Muscle layer of duodenum (tissue), 2 donors: ENCODE results near the gene FOXK2.

ENCODE experiments used
- H3K27ac ChIP-seq: one replicate; pipeline ENCODE4 v1.7.0; 2013; ENCODE audit warnings: mild to moderate bottlenecking, low read length
- H3K27me3 ChIP-seq: one replicate; pipeline ENCODE4 v1.7.0; 2013; ENCODE audit warnings: low read depth, mild to moderate bottlenecking, control low read depth, low read length
- H3K36me3 ChIP-seq, 2 donors: one replicate each; pipeline ENCODE4 v1.7.0; 2013; ENCODE audit warnings: low read length in 2 of 2, control low read depth in 1 of 2, mild to moderate bottlenecking in 1 of 2; ENCODE audit not compliant: insufficient read depth in 2 of 2, control insufficient read depth in 1 of 2
- H3K4me1 ChIP-seq, 2 donors: one replicate each; pipeline ENCODE4 v1.7.0; 2013; ENCODE audit warnings: low read length in 2 of 2, mild to moderate bottlenecking in 2 of 2, control low read depth in 1 of 2, moderate library complexity in 1 of 2; ENCODE audit not compliant: insufficient read depth in 2 of 2, control insufficient read depth in 1 of 2
- H3K4me3 ChIP-seq, 2 donors: one replicate each; pipeline ENCODE4 v1.7.0; 2013; ENCODE audit warnings: low read length in 2 of 2, low read depth in 1 of 2, mild to moderate bottlenecking in 1 of 2
- H3K9me3 ChIP-seq, 2 donors: one replicate each; pipeline ENCODE4 v1.7.0; 2013; ENCODE audit warnings: low read length in 2 of 2, control low read depth in 1 of 2, mild to moderate bottlenecking in 1 of 2; ENCODE audit not compliant: control insufficient read depth in 1 of 2
- donor health status: healthy.

The FOXK2 gene

DNA sequence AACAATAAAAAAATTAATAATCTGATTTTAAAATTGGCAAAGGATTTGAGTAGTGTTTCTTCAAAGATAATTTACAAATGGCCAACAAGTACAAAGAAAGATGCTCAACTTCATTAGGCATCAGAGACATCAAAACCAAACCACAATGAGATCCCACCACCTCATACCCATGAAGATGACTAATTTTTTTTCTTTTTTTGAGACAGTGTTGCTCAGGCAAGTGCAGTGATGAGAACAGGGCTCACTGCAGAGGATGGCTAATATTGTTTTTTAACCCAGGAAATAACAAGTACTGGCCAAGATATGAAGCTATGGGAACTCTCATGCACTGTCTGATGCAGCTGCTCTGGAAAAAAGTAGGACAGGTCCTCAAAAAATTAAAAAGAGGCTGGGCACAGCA, 113.8 kb downstream of the FOXK2 start:
- Histone ChIP-seq H3K36me3 (peaks cover 14 to 17% of the 10 kb centered on the region in 2 donors), H3K9me3 (no peaks in the 10 kb centered on the region), H3K27me3 (no peaks in the 10 kb centered on the region), H3K27ac (no peak overlapping the region), H3K4me3 (no peak overlapping the region), H3K4me1 (no peaks in the 10 kb centered on the region)

DNA sequence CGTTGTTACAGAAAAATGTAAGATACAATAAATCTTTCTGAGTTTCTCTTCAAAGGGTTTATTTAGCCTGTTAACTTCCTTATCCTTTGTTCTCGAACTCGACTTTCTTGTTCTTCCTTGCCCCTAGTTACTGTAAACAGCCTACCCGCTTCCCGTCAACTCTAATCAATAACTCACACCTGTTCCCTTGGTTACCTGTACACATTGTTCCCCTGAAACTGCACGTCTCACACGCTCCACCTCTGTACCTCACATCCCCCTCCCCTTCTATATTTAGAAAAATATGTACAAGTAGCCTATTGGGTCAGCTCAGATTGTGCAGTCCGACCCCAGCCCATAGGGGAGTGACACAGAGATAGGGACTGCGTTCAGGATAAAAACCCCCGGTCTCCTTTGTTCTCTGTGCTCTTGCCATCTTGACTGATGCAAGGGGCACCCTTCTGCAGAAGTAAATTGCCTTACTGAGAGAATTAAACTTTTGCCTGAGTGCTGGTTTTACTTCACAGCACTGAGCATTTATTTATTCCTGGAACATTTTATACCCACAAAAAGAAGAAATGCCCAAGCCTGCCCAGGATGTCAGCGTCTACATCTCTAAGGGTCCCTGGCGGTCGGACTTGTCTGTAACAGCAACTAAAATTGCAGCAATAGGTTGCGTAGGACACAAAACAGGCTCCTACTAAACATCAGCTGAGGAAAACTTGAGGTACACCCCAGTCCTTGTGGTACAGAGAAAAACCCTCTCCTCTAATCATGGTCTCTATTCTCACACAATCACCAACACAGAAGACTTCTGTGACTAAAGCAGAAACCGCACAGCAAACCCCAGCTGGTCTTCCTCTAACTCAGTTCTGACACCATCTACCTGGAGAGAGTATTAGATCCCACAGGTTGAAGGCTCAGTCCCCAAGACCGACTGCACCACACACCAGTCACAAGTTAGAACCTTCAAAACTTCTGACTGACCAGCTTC, 117.4 kb downstream of the FOXK2 start:
- H3K27ac ChIP-seq = peak overlapping the region; percentile 75
- peaks cover 9 to 22% of the 10 kb centered on the region in 2 donors for H3K36me3 ChIP-seq
- H3K27me3 ChIP-seq = no peaks in the 10 kb centered on the region
- H3K4me1 ChIP-seq = no peaks in the 10 kb centered on the region
- no peak overlapping the region for H3K4me3 ChIP-seq
- H3K9me3 ChIP-seq = no peaks in the 10 kb centered on the region

DNA sequence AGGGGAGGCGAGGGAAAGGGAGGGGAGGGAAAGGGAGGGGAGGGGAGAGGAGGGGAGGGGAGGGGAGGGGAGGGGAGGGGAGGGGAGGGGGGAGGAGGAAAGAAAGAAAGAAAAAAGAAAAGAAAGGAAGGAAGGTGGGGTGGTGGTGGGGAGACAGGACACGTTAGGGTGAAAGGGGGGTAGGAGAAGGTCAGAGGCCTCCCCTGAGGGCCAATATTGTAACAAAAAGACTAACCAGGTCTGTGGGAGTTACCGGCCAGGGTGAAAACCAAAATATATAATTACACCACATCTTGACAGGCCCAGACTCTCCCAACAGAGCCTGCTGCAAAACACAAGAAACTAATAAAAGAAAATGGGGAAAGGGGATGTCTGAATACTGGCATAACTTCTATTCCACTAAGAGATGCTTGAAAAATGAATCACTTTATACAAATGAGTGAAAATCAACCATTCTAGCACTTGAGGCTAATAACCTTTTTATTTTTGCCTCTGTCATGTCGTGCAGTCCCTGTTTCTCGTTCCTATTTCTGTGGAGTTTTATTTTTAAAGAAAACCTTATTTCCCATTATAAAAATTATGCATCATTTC, 118.7 kb downstream of the FOXK2 start:
- Histone ChIP-seq H3K27me3 (no peaks in the 10 kb centered on the region), H3K4me3 (no peak overlapping the region), H3K36me3 (peaks cover 22 to 35% of the 10 kb centered on the region in 2 donors), H3K9me3 (no peaks in the 10 kb centered on the region), H3K27ac (no peak overlapping the region), H3K4me1 (no peaks in the 10 kb centered on the region)

DNA sequence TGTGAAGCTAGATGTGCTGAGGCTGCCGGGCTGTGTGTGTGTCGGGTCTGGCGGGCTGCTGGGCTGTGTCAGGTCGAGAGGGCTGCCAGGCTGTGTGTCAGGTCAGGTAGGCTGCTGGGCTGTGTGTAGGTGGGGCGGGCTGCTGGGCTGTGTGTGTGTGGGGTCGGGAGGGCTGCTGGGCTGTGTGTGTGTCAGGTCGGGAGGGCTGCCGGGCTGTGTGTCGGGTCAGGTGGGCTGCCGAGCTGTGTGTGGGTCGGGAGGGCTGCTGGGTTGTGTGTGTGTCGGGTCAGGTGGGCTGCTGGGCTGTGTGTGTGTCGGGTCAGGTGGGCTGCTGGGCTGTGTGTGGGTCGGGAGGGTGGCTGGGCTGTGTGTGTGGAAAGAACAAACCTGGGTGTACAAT, 120.1 kb downstream of the FOXK2 start:
- Histone ChIP-seq H3K27me3 (no peaks in the 10 kb centered on the region), H3K4me3 (no peak overlapping the region), H3K36me3 (peaks cover 20 to 42% of the 10 kb centered on the region in 2 donors), H3K9me3 (no peaks in the 10 kb centered on the region), H3K4me1 (no peaks in the 10 kb centered on the region), H3K27ac (no peak overlapping the region)

DNA sequence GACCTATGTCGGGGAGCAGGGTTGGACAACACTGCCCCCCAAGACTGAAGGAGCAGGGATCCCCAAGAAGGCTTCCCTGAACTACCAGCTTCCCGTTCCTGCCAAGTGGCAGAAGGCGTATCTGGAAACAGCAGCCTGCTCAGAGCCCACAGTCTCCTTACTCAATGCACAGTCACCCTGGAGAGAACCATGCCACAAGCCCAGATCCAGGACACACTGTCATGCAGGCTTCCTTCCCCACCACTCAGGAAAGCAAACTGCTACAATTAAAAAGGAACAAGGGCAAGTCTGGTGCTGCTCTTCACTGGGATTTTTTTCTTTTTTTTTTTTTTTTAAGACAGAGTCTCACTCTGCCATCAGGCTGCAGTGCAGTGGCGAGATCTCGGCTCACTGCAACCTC, 120.5 kb downstream of the FOXK2 start:
- Histone ChIP-seq H3K36me3 (peaks cover 20 to 42% of the 10 kb centered on the region in 2 donors), H3K9me3 (no peaks in the 10 kb centered on the region), H3K27me3 (no peaks in the 10 kb centered on the region), H3K4me3 (no peak overlapping the region), H3K4me1 (no peaks in the 10 kb centered on the region), H3K27ac (no peak overlapping the region)

DNA sequence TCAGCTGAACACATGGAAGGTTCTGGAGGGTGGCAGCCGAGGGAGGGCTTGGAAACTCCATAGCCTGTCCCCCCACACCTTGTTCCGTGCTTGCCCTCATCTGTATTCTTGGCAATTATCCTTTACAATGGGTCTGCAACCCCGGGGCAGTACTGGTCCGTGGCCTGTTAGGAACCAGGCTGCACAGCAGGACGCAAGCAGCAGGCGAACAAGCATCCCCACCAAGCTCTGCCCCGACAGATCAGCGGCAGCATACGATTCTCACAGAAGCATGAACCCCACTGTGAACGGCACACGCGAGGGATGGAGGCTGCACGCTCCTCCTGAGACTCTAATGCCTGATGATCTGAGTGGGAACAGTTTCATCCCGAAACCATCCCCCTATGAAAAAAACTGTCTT, 122.5 kb downstream of the FOXK2 start:
- H3K27me3 ChIP-seq = no peaks in the 10 kb centered on the region
- H3K27ac ChIP-seq = no peak overlapping the region
- H3K36me3 ChIP-seq = peaks cover 20 to 42% of the 10 kb centered on the region in 2 donors
- H3K4me3 ChIP-seq = no peak overlapping the region
- H3K9me3 ChIP-seq = no peaks in the 10 kb centered on the region
- peaks cover 0 to 10% of the 10 kb centered on the region in 2 donors for H3K4me1 ChIP-seq

DNA sequence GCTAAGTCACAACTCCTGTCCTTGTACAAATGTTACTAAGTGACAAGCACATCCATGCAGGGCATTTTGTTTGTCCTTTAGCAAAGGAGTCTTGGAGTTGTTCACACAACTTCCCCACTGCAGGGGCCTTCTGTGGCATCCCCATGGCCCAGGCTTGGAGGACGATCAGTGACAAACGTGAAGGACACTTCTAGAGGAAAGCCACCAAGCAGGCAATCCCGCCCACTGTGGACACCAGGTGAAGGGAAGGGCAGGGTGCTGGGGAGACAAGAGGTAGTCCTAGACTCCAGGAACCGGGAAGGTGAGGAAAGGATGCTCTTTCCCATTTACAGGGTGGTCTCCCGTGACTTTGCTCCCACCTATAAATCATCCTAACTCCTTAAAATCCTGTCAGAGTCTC, 124.6 kb downstream of the FOXK2 start:
- H3K27ac ChIP-seq = no peak overlapping the region
- peaks cover 0 to 18% of the 10 kb centered on the region in 2 donors for H3K4me1 ChIP-seq
- H3K36me3 ChIP-seq = peaks cover 19 to 42% of the 10 kb centered on the region in 2 donors
- no peaks in the 10 kb centered on the region for H3K9me3 ChIP-seq
- H3K4me3 ChIP-seq = no peak overlapping the region
- no peaks in the 10 kb centered on the region for H3K27me3 ChIP-seq

DNA sequence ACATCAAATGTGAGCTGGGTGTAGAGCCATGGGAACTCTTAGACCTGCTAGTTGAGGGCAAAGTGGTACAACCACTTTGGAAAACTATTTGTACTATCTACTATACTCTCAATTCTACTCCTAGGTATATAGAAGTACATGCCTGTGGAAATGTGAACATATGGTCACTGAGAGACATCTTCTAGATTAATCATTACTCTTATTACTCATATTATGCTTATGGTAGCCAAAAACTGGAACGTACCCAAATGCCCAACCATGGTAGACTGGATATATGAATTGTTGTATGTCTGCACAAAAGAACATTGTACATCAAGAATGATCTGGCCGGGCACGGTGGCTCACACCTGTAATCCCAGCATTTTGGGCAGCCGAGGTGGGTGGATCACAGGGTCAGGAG, 126.0 kb downstream of the FOXK2 start:
- peaks cover 0 to 18% of the 10 kb centered on the region in 2 donors for H3K4me1 ChIP-seq
- no peaks in the 10 kb centered on the region for H3K9me3 ChIP-seq

DNA sequence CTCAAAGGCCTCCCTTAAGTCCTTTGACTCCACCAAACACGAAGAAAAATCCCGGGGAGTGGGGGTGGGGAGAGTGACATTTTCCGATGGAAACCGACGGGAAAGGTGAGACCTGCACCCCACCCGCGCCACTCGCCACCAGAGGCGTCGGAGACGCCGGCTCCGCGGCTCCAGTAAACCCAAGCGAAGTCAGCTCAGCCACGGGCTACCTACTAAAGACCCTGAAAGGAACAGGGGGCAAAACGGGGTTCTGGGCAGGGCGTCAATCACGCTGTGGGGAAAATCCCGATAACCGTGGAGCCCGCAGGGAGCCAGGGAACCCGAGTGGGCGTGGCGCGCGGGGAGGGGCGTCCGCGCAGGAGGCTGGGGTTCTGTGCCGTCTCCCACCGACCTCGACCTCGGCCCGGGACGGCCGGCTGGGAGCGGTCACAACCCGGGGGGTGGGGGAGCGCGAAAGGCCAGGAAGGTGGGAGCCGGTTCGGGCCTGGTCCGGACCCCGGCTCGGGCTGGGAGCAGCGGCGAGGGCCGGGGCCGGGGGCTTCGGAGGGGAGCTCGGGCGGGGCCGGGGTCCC, 128.1 kb downstream of the FOXK2 start:
- Histone ChIP-seq H3K36me3 (peaks cover 8 to 15% of the 10 kb centered on the region in 2 donors), H3K27me3 (no peaks in the 10 kb centered on the region), H3K4me3 (peak overlapping the region; percentile 71 to 84), H3K9me3 (no peaks in the 10 kb centered on the region), H3K4me1 (peaks cover 0 to 18% of the 10 kb centered on the region in 2 donors), H3K27ac (peak overlapping the region; percentile 83)

More for the DNA sequence above, 126.0 kb downstream of the FOXK2 start:
- Histone ChIP-seq H3K36me3 (peaks cover 16 to 31% of the 10 kb centered on the region in 2 donors), H3K27me3 (no peaks in the 10 kb centered on the region), H3K4me3 (no peak overlapping the region), H3K27ac (no peak overlapping the region)

DNA sequence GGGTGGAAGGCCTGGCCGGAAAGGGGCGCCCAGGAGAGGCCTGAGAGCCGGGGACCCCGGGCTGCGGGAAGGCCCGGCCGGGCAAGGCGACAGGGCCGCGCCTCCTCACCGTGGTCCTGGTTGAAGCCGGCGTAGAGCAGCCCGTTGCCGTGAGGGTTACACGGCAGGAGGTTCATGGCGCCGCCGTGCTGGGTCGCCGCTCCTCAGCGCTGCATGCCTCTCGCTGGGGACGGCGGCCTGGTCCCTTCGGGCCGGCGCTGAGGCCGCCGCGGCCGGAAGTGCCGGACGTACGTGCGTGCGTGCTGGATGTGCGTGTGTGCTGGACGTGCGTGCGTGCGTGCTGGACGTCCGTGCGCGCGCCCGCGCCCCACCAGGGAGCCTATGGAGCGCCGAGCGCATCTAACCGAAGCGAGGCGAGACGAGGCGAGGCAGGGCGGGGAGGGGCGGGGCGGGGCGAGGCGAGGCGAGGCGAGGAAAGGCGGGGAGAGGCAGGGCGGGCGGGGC, 128.7 kb downstream of the FOXK2 start, which contains the start of gene WDR45B:
Gene WDR45B, minus strand, starts transcription at position 280 of the 504 bp plus-strand sequence. Its CDS starts 104 bp downstream, at position 176.
- Histone ChIP-seq H3K27ac (peak within 1 kb of the TSS; percentile 83), H3K4me1 (peaks cover 0 to 18% of the 10 kb centered on the region in 2 donors), H3K4me3 (peak within 1 kb of the TSS; percentile 71 to 84), H3K27me3 (no peaks in the 10 kb centered on the region), H3K36me3 (peaks cover 2 to 10% of the 10 kb centered on the region in 2 donors), H3K9me3 (no peaks in the 10 kb centered on the region)
